Measurements from ENCODE around the gene LAYN.

DNA sequence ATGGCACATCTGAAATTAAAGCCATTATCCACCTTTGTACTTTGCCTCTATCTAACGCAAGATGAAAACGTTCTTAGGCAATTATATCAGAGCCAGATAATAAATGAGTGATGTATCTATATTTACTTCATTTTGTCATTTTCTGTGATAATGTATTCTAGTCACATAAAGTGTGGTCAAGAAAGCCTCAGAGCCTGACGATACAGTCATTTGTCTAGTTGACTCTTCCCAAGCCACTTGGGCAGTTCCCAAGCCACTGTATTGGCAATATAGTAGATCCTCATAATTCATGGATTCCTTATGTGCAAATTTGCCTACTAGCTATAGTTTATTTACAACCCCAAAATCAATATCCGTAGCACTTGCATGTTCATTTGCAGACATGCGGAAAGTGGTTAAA is 18.1 kb upstream of the LAYN start:
- TF ChIP-seq, protein P1, sequence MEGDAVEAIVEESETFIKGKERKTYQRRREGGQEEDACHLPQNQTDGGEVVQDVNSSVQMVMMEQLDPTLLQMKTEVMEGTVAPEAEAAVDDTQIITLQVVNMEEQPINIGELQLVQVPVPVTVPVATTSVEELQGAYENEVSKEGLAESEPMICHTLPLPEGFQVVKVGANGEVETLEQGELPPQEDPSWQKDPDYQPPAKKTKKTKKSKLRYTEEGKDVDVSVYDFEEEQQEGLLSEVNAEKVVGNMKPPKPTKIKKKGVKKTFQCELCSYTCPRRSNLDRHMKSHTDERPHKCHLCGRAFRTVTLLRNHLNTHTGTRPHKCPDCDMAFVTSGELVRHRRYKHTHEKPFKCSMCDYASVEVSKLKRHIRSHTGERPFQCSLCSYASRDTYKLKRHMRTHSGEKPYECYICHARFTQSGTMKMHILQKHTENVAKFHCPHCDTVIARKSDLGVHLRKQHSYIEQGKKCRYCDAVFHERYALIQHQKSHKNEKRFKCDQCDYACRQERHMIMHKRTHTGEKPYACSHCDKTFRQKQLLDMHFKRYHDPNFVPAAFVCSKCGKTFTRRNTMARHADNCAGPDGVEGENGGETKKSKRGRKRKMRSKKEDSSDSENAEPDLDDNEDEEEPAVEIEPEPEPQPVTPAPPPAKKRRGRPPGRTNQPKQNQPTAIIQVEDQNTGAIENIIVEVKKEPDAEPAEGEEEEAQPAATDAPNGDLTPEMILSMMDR (IDR thresholded peaks at IDR 0.05; ENCODE audit: poor library complexity): no peak
- TF ChIP-seq EZH2phosphoT487 (IDR thresholded peaks at IDR 0.05; ENCODE audit: low read depth, severe bottlenecking, unreplicated experiment) (no peak), EZH2 (IDR thresholded peaks at IDR 0.05; ENCODE audit: borderline replicate concordance) (no peak)
